Stimulated activated CD4-positive, alpha-beta T cell treated with anti-CD3 and anti-CD28 coated beads, Interleukin-4, amount 100 ng/mL, for 4 hours (primary cell): ENCODE data around the gene RNFT2.
"Not testable (repeated sequence)": the region's sequence is repeated elsewhere in the genome, so short reads cannot be mapped to it uniquely, and the experiment has no call there.

Experiments
- DNase-seq, 2 experiments: peaks; one replicate each; pipeline ENCODE4 v3.0.0-alpha.2; 2020

RNFT2 gene

DNA sequence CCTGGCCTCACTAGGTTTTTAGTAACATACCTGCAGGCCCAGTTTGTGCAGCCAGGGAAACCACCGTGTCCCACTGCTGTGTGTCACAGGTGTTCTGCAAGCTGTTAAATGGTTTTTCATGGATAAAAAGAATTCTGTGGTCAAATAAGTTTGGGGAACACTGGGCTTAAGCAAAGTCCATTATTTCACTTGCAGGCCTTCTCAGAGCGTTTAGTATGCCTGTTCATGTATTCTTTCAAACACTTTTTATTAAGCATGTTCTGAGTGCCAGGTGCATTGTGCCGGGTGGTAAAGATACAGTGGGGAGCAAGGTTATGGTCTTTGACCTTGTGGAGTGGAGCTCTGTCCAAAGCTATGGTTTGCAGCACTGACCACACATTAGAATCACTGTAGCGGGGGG lies 7.4 kb downstream of the RNFT2 start:
- DNase-seq = no peak

DNA sequence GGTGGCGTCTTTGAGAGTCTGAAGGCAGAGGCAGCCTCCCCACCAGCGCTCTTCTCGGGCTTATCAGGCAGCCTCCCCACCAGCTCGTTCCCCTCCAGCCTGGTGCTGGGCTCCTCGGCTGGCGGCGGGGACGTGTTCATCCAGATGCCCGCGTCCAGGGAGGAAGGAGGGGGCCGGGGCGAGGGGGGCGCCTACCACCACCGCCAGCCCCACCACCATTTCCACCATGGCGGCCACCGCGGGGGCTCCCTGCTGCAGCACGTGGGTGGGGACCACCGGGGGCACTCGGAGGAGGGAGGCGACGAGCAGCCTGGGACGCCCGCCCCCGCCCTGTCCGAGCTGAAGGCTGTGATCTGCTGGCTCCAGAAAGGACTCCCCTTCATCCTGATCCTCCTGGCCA lies 11.8 kb downstream of the RNFT2 start:
- no peak for DNase-seq

DNA sequence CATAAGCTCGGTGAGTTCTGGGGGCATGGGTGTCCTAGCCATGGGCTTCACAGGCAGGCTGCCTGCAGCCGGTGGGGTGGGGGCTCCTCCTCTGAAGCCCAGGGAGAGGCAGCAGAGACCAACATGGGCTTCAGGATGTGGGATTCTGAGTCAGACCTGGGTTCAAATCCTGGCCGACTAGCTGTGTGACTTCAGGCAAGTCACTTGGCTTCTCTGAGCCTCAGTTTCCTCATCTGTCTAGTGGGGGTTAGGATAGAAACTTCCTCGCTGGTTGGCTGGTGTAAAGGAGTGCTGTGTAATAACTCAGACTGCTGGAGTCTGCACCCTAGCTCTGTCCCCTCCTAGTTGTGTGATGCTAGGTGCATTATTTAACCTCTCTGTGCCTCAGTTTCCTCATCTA lies 12.2 kb downstream of the RNFT2 start:
- no peak for DNase-seq

DNA sequence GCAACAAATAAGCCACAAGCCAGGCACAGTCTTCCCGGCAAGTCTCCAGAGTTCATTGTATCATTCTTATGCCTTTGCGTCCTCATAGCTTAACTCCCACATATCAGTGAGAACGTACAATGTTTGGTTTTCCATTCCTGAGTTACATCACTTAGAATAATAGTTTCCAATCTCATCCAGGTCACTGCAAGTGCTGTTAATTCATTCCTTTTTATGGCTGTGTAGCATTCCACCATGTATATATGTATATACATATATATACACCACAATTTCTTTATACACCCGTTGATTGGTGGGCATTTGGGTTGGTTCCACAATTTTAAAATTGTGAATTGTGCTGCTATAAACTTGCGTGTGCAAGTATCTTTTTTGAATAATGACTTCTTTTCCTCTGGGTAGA lies 16.0 kb downstream of the RNFT2 start:
- DNase-seq = not testable (repeated sequence)

DNA sequence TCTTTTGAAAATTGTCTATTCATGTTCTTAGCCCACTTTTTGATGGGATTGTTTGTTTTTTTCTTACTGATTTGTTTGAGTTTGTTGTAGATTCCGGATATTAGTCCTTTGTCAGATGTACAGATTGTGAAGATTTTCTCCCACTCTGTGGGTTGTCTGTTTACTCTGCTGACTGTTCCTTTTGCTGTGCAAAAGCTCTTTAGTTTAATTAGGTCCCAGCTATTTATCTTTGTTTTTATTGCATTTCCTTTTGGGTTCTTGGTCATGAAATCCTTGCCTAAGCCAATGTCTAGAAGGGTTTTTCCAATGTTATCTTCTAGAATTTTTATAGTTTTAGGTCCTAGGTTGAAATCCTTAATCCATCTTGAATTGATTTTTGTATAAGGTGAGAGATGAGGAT lies 16.7 kb downstream of the RNFT2 start:
- DNase-seq = not testable (repeated sequence)

DNA sequence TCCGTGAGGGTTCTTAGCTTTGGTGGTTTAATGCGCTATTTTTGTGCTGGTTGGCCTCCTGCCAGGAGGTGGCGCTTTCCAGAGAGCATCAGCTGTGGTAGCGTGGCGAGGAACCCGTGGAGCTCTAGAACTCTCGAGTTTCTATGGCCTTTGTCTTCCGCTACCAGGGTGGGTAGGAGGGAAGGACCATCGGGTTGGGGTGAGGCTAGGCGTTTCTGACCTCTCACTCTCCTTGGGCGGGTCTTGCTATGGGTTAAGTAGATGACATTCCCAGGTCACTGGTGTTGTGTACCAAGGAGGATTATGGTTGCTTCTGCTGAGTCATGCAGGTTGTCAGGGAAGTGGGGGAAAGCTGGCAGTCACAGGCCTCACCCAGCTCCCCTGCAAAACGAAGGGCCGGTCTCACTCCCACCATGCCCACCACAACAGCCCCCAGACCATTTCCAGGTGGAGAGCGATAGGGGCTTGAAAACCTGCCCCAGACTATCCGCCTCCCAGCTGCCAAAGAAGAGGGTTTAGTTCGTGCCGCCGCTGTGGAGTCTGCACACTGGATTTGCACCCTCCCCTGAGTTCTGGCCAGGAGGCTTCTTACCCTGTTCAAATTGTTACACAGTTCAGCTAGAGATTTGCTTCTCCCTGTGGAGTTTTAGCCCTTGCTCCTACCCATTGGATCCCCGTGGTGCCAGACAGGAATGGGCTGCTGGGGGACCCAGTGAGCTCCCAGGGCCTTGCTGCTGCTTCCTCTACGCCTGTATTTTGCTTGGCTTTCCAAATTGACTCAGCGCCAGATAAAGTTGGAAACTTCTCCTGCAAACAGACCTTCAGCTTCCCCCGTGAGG lies 21.9 kb downstream of the RNFT2 start:
- DNase-seq = peak; percentile 4 to 14

DNA sequence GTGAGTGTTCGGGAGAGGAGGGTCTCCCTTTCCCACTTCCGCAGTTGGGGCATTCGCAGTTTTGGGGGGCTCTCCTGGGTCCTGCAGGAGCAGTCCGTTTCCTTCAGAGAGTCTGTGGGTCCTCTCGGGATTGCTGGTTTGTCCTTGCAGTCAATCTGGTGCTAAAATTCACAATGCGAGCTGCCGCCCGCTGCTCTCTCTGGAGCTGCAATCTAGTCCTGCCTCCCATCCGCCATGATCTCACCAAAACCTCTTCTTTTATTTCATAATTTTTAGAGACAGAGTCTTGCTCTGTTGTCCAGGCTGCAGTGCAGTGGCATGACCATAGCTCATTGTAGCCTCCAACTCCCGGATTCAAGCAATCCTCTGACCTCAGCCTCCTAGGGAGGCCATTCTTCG lies 22.5 kb downstream of the RNFT2 start:
- DNase-seq = no peak

DNA sequence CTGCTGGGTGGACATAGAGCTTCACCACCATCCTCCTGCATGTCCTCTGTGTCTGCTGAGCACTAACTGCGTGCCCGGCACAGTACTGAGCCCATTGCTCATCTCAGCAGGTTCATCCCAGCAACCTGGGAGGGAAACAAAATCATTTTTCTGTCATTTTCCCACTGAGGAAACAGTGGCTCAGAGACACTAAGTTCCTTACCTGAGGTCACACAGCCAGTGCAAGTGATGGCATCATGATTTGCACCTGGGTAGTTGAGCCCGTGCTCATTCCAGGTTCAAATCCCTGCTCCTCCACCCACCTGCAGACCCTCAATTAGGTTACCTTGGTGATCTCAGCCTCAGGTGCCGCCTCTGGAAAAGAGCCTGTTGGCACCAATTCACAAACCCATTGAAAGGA lies 23.4 kb downstream of the RNFT2 start:
- DNase-seq = no peak

DNA sequence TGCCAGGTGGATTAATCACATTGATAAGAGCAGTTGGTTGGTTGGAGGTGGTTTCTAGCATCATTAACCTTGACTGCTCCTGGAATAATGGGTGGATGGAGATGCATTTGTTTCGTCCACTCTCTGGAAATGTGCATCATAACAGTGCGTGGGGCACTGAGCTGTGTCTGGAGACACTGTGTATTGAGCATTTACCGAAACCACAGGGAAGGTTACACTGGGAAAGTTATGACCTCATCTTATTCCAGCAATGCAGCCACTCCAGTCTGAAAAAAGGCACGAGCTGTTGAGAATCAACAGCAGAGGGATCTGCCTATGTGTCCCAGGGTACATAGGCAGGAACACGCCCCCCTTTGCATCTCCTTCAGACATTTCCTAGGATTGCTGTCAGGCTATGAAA lies 27.2 kb downstream of the RNFT2 start:
- DNase-seq = no peak

DNA sequence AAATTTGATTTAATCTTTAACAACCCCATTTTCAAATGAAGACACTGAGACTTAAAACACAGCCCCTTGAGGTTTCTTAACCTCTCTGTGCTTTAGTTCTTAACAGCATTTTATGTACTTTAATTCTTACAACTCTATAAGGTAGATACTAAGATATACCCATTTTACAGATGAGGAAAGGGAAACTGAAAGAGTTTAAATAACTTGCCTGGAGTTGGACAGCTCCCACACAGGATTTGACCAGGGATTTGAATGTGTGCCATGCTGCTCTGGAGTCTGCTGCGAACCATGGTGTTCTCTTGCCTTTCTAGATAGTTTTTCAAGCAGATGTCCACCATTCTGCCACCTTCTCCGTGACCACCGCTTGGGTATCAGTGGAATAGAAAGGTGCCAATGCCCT lies 28.2 kb downstream of the RNFT2 start:
- no peak for DNase-seq

DNA sequence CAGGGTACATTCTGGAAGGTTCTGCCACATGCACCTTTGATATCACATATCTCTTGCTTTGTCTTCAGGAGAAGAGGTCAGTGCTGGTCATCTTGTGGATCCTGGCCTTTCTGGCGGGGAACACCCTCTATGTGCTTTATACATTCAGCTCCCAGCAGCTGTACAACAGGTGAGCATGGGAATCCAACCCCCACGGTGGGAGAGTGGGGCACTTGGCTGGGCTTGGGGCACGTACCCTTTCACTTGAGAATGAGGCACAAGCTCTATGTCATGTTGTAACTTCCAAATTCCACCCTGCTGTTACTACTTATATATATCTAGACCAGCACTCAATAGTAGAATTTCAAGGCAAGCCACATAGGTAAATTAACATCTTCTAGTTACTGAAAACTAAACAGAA lies 28.6 kb downstream of the RNFT2 start:
- DNase-seq = no peak

DNA sequence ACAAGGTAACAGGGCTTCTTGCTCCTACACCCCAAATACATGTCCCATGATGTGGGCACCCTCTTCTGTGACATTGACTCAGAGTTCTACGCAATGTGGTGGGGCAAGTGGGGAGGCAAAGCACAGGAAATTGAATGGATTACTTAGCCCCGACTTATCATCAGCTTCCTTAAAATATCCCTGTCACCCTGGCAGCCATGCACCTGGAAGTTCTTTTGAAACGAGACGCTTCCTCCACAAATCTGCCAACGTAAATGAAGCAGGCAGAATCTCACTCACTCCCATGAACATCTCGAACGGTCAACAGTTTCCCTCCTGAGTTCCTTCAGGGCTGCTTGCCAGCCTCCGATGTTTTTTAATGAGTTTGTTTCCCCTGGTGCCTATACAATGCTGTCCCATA lies 33.5 kb downstream of the RNFT2 start:
- DNase-seq = no peak

DNA sequence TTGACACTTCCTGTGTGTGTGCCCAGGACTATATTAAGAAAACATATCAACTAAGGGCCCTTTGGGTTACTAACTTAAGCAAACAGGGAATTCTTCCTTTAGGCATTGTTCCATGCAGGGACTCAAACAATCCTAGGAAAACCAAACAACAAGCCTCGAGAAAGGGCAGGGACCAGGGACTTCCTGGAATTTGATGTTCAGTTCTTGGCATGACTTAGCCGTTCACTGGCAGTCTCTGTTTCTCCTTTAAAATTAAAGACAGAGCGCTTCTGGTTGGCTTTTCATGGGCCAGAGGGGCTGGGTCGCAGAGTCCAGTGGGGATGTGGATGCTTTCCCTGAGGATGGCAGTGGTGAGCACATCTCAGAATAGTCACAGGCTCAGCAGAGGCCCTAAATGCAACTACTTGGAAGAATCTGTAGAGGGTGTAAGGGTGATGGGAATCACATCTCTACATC lies 35.2 kb downstream of the RNFT2 start:
- no peak for DNase-seq

DNA sequence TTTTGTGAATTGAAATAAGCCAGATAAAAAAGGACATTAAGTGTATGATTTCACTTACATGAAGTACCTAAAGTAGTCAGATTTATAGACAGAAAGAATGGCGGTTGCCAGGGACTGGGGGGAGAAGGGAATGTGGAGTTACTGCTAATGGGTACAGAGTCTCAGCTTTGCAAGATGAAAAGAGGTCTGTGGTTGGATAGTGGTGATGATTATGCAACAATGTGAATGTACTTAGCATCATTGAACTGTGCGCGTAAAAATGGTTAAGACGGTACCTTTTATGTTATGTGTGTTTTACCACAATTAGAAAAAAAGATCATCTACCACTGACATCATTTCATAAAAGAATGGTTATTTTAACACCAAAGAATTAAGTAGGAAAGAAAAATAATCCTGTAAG lies 35.9 kb downstream of the RNFT2 start:
- DNase-seq = no peak

DNA sequence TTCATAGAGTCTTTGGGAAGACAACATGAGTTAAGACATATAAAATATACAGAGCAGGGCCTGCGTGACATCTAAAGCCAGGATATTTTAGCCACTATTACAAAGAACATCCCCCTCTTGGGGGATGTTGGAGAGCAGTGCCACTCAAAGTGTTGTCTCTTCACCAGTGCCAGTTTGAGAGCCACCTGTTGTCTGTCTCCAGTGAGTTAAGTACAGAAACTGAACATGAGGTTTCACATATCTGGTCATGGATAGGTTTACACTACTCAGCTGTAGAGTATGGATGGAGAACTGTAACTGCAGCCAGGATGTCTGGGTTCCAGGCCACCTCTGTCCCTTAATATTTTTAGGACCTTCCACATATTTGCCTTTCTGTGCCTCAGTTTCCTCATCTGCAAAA lies 39.1 kb downstream of the RNFT2 start:
- no peak for DNase-seq

DNA sequence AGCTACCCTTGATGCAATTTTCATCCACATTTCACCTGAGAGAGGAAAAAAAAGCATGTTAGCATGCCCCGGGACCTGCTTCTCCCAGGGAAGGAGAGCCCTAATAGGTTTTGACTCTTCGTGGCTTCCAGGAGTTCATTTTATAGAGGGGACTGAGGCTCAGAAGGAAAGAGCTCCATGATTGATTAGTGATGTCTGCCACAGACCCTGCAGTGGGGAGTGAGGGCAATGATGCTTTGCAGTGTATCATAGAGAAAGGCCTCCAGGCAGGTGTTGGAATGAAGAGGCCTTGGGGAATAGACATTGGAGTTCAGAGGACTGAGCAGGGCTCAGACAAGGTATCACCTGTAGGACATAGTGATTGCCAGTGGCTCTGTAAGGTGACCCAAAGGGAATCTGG lies 41.5 kb downstream of the RNFT2 start:
- no peak for DNase-seq

DNA sequence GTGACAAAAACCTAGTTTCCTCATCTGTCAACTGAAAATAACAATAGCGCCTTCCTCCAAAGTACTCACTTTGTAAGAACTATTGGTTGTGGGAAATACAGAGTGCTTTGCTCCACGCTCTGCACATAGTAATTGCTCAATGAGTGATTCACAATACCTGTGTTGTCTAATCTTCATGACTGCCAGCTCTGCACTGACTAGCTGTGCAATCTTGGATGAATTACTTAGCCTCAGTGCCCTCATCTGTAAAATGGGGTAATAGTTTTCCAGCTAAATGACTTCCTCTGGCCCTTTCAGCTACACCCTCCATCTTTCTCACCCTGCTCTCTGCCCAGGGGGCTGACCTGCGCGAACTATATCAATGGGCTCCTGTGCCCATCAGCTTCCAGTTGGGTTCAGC lies 42.8 kb downstream of the RNFT2 start:
- DNase-seq = no peak

DNA sequence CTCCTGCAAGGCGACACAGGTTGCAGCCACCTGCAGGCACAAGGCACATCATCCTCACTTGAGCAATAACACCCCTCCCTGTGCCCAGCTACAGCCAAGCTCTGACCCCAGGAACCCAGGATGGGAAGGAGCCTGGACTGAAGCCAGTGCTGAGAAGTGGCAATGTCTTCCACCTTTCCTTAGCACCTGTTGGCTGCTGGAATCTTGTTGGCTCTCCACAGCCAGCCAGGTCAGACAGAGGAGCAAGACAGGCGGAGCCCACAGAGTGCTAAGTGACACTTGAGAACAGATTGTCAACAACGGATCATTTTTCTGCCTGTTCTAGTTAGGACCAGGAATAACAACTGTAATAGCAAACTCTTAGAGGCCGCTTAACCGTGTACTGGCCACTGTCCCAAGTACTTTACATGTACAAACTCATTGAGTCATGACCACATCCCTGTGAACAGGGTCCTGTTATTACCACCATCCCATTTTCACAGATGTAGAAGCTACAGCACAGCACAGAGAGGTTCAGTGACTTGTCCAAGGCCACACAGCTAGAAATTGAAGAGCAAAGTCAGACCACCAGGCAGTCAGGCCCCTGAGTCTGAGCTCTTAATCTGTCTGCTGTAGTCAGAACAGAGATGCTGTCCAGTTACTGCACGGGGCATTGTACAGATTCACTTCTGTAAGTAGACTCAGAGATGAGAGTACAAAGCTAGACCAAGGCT lies 45.6 kb downstream of the RNFT2 start:
- DNase-seq = no peak

DNA sequence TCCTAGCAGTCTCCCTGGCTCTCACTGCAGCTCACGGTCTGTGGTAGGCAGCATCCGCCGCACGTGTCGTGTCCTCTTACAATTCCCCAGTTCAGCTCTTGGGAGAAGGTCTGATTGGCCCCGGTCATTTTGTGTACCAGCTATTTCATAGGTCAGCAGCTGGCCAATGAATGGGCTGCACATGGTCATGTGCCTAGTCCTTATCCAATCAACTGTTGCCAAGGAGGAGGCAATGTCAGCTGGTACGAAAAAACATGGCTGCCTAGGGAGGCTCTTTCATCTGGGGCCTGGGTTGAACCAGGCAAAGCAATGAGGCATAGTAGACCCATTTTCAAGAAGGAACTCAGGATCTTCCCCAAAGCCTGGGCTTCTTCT lies 46.1 kb downstream of the RNFT2 start:
- DNase-seq = no peak

DNA sequence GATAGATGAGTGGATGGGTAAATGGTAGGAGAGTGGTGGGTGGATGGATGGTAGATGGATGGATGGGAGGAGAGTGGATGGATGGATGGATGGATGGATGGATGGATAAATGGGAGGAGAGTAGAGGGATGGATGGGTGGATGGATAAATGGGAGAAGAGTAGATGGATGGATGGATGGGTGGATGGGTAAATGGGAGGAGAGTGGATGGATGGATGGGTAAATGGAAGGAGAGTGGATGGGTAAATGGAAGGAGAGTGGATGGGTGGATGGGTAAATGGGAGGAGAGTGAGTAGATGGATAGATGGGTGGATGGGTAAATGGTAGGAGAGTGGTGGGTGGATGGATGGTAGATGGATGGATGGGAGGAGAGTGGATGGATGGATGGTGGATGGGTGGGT lies 51.4 kb downstream of the RNFT2 start:
- DNase-seq = not testable (repeated sequence)

DNA sequence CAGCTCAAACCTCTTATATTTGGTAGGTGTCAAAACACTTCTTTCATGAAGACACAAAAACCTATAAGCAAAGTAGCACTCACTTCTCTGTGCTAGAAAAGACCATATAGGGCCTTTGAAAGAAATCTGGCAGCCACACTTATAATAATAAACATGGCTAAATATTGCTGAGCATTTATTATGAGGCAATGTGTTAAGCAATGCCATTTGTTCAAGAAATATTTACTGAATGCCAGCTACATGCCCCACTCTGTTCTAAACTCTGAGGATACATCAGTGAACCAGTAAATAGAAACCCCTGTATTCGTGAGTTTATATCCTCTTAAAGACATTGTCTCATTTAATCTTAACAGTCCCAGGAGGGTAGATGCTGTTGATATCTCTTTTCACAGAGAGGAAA lies 52.0 kb downstream of the RNFT2 start:
- DNase-seq = no peak

DNA sequence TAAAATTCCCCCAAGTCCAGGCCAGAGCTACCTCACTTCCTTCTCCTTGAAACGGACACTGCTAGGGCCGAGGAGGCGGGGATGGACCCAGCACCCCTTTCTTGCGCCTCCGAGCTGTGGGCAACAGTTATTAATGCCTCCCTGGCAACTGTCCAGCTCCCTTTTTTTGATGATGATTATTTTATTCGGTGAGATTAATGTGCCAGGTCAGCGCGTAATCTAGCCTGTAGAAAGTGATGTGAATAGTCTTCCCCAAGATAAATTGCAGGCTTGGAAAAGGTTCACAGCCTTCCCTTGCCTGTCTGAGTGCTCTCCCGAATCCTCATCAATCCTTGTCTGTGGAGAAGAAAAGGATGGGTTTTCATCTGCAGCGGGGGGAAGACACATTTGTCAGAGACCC lies 54.3 kb downstream of the RNFT2 start:
- DNase-seq = no peak

DNA sequence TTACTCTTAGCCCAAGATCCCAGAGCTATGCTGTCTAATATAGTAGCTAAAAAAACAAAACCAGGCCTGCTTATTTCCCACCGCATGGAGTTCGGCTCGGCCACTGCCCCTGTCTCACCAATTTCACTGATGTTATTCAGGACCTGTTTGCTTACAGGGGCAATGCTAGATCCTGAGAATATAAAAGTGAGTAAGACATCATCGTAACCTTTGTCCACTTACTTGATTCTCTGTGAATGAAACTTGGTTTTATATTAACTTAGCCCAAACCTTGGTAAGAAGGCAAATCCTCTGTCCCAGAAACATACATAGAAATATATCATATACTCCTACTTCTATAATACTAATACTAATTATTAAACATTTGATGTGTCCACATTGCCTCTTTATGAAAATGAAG lies 56.6 kb downstream of the RNFT2 start:
- no peak for DNase-seq

DNA sequence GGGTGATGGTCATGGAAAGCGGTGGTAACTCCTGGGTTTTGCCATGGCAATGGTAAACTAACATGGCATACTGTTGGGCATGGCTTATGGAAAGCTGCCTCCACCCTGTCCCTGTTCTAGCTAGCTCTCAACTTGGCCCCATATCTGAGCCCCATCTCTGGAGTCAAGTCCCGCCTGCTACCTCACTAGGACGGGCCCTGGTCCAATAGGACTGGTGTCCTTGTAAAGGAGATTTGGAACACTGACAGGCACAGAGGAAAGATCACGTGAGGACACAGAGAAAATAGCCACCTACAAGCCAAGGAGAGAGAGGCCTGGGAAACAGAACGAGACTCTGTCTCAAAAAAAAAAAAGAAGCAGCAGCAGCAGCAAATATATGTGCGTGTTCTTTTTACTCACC lies 59.8 kb downstream of the RNFT2 start:
- DNase-seq = no peak

DNA sequence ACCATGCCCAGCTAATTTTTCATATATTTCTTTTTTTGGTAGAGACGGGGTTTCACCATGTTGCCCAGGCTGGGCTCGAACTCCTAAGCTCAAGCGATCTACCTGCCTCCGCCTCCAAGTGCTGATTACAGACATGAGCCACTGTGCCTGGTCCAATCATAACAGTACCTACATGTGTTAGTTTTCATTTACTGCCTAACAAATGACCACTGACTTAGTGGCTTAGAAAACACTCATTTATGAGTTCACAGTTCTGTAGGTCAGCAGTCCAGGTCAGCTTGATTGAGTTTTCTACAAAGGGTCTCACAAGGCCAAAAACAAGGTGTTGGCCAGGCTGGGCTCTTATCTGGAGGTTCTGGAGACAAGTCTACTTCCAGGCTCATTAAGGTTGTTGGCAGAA lies 60.6 kb downstream of the RNFT2 start:
- no peak for DNase-seq
